Neural cell (in vitro differentiated cells): ENCODE data around the gene VPS13D.

Source experiments
- EP300 ChIP-seq: fragments of 450-650 bp; conservative IDR thresholded peaks from 2 replicates; pipeline ENCODE4 v1.6.1; 2014; ENCODE audit warnings: antibody characterized with exemption, mild to moderate bottlenecking, moderate library complexity; ENCODE audit not compliant: poor library complexity, severe bottlenecking
- EZH2 ChIP-seq: fragments of 200-600, 300-800 bp; shearing (Covaris generic), sonication (generic); IDR thresholded peaks from 2 replicates; pipeline ENCODE4 v1.6.1; 2014; ENCODE audit warnings: antibody characterized with exemption, low read length, borderline replicate concordance, mild to moderate bottlenecking; ENCODE audit not compliant: insufficient read depth, poor library complexity, severe bottlenecking
- POLR2AphosphoS5 ChIP-seq: IDR thresholded peaks from 2 replicates; pipeline ENCODE4 v1.6.1; 2012
- RAD21 ChIP-seq: fragments of 450-650 bp; conservative IDR thresholded peaks from 2 replicates; pipeline ENCODE4 v1.6.1; 2014; ENCODE audit warnings: antibody characterized with exemption, mild to moderate bottlenecking, moderate library complexity
- SMC3 ChIP-seq: fragments of 450-650 bp; conservative IDR thresholded peaks from 2 replicates; pipeline ENCODE4 v1.6.1; 2014; ENCODE audit warnings: antibody characterized with exemption, mild to moderate bottlenecking, moderate library complexity; ENCODE audit not compliant: poor library complexity
- TAF1 ChIP-seq: IDR thresholded peaks from 2 replicates; pipeline ENCODE4 v1.6.1; 2012; ENCODE audit warnings: low read depth
- TF ChIP-seq, protein P1 (sequence below): fragments of 450-650 bp; IDR thresholded peaks from 2 replicates; pipeline ENCODE4 v1.5.1; 2014; ENCODE audit warnings: antibody characterized with exemption, mild to moderate bottlenecking, moderate library complexity; ENCODE audit not compliant: poor library complexity, severe bottlenecking
- TF ChIP-seq, protein P2 (sequence below): IDR thresholded peaks from 2 replicates; pipeline ENCODE4 v1.6.1; 2012; ENCODE audit warnings: borderline replicate concordance

DNA sequence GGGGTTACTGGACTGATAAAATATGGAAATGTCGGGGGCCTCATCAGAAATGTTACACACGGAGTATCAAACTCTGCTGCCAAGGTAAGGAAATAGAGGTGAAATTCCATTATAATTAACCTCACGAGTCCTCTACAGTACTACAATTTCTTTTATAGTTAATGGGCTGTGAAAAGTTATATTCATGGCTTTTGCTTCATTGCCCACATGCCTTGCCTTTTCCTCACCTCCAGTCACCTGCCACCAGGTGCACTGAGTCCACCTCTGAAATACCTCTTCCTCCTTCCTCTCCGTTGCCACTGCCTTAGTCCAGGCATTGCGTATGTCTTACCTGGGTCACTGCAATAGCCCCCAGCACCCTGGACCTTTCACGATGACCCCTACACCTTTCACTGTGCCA lies 186.9 kb downstream of the VPS13D start:
- no peak for TF ChIP-seq RAD21
- no peak for TF ChIP-seq TAF1
- TF ChIP-seq, protein P1, sequence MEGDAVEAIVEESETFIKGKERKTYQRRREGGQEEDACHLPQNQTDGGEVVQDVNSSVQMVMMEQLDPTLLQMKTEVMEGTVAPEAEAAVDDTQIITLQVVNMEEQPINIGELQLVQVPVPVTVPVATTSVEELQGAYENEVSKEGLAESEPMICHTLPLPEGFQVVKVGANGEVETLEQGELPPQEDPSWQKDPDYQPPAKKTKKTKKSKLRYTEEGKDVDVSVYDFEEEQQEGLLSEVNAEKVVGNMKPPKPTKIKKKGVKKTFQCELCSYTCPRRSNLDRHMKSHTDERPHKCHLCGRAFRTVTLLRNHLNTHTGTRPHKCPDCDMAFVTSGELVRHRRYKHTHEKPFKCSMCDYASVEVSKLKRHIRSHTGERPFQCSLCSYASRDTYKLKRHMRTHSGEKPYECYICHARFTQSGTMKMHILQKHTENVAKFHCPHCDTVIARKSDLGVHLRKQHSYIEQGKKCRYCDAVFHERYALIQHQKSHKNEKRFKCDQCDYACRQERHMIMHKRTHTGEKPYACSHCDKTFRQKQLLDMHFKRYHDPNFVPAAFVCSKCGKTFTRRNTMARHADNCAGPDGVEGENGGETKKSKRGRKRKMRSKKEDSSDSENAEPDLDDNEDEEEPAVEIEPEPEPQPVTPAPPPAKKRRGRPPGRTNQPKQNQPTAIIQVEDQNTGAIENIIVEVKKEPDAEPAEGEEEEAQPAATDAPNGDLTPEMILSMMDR, result no peak
- no peak for TF ChIP-seq EZH2
- no peak for TF ChIP-seq SMC3
- TF ChIP-seq, protein P2, sequence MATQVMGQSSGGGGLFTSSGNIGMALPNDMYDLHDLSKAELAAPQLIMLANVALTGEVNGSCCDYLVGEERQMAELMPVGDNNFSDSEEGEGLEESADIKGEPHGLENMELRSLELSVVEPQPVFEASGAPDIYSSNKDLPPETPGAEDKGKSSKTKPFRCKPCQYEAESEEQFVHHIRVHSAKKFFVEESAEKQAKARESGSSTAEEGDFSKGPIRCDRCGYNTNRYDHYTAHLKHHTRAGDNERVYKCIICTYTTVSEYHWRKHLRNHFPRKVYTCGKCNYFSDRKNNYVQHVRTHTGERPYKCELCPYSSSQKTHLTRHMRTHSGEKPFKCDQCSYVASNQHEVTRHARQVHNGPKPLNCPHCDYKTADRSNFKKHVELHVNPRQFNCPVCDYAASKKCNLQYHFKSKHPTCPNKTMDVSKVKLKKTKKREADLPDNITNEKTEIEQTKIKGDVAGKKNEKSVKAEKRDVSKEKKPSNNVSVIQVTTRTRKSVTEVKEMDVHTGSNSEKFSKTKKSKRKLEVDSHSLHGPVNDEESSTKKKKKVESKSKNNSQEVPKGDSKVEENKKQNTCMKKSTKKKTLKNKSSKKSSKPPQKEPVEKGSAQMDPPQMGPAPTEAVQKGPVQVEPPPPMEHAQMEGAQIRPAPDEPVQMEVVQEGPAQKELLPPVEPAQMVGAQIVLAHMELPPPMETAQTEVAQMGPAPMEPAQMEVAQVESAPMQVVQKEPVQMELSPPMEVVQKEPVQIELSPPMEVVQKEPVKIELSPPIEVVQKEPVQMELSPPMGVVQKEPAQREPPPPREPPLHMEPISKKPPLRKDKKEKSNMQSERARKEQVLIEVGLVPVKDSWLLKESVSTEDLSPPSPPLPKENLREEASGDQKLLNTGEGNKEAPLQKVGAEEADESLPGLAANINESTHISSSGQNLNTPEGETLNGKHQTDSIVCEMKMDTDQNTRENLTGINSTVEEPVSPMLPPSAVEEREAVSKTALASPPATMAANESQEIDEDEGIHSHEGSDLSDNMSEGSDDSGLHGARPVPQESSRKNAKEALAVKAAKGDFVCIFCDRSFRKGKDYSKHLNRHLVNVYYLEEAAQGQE, result no peak
- TF ChIP-seq POLR2AphosphoS5, result no peak
- no peak for TF ChIP-seq EP300
